NCI-H128 (cell line): ENCODE data around the gene GRIK1.

Experiments used
- DNase-seq: peaks from one replicate; lab custom pipeline; 2025; ENCODE audit not compliant: unreplicated experiment; lab: John Stamatoyannopoulos, UW

The GRIK1 gene

GRCh38 chr21:29499229-29499628 lies 440.6 kb downstream of the GRIK1 start:
- DNase-seq: no peak

DNA sequence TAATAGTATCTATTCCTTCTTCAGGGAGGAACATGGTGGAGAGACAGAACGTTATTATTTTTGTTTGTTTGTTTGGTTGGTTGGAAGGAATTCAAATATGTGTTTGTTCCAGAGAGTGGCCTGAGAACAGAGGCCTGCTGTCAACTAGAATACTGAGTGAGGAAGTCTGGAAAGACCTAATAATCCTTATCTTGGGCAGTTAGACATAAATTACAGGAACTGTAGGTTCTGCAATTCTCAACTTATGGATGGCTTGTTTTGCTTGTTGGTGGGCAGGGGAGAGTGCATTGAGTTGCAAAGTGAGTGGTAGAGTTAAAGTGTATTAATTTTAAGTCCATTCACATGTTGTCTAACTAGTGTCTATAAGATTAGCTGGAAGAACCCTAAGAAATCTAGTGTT lies 443.5 kb downstream of the GRIK1 start:
- DNase-seq: no peak

- no peak for DNase-seq
These were observed 449.8 kb downstream of the GRIK1 start for GRCh38 chr21:29490016-29490415.

- no peak for DNase-seq
These were observed 452.6 kb downstream of the GRIK1 start for GRCh38 chr21:29487154-29487553.
